K562 (cell line): ENCODE results near the gene ZMIZ1. TPM values are rescaled to one million over a fixed set of nuclear protein-coding genes. Genes with fewer than 3 reads are reported as not detected.

Experiments used
- ATAC-seq: fragments of 200-7000 bp; cut with Tn5 transposase; 3 replicates; pipeline ENCODE4 v1.9.1; 2020; ENCODE audit warnings: moderate library complexity
- BruUV-seq: library from RNA; stranded (reverse); fragments of 400-500 nt; replicated peaks from 2 replicates; lab custom pipeline; 2021; lab: Mats Ljungman, UMichigan
- CTCF ChIA-PET: fragments of 300-600 bp; formaldehyde crosslinking; extraction: SDS; loops from one replicate; lab custom pipeline; 2021; ENCODE audit warnings: low intra/inter-chr PET ratio; lab: Yijun Ruan, JAX
- POLR2A ChIA-PET: fragments of 300-600, 350-650 bp; sonication (Branson Sonifier 250); formaldehyde crosslinking; extraction: SDS; loops from one replicate; lab custom pipeline; 2021; ENCODE audit warnings: antibody characterized with exemption, inconsistent platforms; lab: Yijun Ruan, JAX
- DNase-seq, 4 experiments: peaks; one replicate each; pipeline versions ENCODE4 v3.0.0 to v3.0.0-alpha.2; 2011 to 2018; ENCODE audit warnings: low spot score in 3 of 4, mixed read lengths in 3 of 4; ENCODE audit errors: extremely low read depth in 1 of 4
- FAIRE-seq: peaks from 2 replicates; lab custom pipeline; 2011; peaks lifted over from hg19 to GRCh38; lab: Jason Lieb, UNC
- H2AFZ ChIP-seq: 2 replicates; pipeline ENCODE4 v1.6.0; 2011; ENCODE audit warnings: low read depth, low read length, control low read depth, inconsistent platforms
- H3K27ac ChIP-seq: fragments of 200-600 bp; 3 replicates; pipeline ENCODE4 v1.8.0; 2011; ENCODE audit warnings: low read depth, mild to moderate bottlenecking, control low read depth, inconsistent platforms, low read length, moderate library complexity, mixed read lengths; ENCODE audit errors: extremely low read depth
- H3K27me3 ChIP-seq, 2 experiments: fragments of 300-600 bp in 1 of 2; 2 replicates in 1 of 2; 3 replicates in 1 of 2; pipeline versions ENCODE4 v1.6.0 to v1.8.0; 2011; ENCODE audit warnings: inconsistent platforms in 2 of 2, low read length in 2 of 2, mild to moderate bottlenecking in 1 of 2, mixed read lengths in 1 of 2, moderate library complexity in 1 of 2; ENCODE audit not compliant: control insufficient read depth in 2 of 2, insufficient read depth in 2 of 2
- H3K36me3 ChIP-seq: fragments of 300-600 bp; 3 replicates; pipeline ENCODE4 v1.8.0; 2011; ENCODE audit warnings: mild to moderate bottlenecking, low read length, inconsistent platforms; ENCODE audit not compliant: control insufficient read depth, insufficient read depth
- H3K4me1 ChIP-seq, 2 experiments: fragments of 200-600 bp in 1 of 2; replicated peaks in 1 of 2; 2 replicates in 1 of 2; 3 replicates in 1 of 2; pipeline versions ENCODE4 v1.5.1 to v1.8.0; 2011; ENCODE audit warnings: inconsistent platforms in 2 of 2, low read length in 2 of 2, mild to moderate bottlenecking in 1 of 2, mixed read lengths in 1 of 2, moderate library complexity in 1 of 2; ENCODE audit not compliant: control insufficient read depth in 2 of 2, insufficient read depth in 2 of 2
- H3K4me2 ChIP-seq: 2 replicates; pipeline ENCODE4 v1.6.1; 2011; ENCODE audit warnings: low read length, control low read depth, inconsistent platforms, mixed read lengths; ENCODE audit not compliant: insufficient read depth
- H3K4me3 ChIP-seq: fragments of 200-600 bp; sonication (generic), shearing (Covaris generic); 2 replicates; pipeline ENCODE4 v1.5.1; 2016; ENCODE audit warnings: control low read depth, inconsistent platforms
- H3K79me2 ChIP-seq: fragments of 200-600 bp; 3 replicates; pipeline ENCODE4 v1.8.0; 2011; ENCODE audit warnings: low read length, inconsistent platforms; ENCODE audit not compliant: control insufficient read depth, insufficient read depth
- H3K9ac ChIP-seq, 2 experiments: 2 replicates each; pipeline versions ENCODE4 v1.6.0 to v1.6.1; 2011; ENCODE audit warnings: low read depth in 2 of 2, low read length in 2 of 2, control low read depth in 1 of 2, inconsistent platforms in 1 of 2, mild to moderate bottlenecking in 1 of 2, mixed read lengths in 1 of 2; ENCODE audit not compliant: insufficient read depth in 1 of 2
- H3K9me1 ChIP-seq: one replicate; pipeline ENCODE4 v1.6.0; 2011; ENCODE audit warnings: inconsistent platforms, mild to moderate bottlenecking, low read length, moderate library complexity; ENCODE audit not compliant: control insufficient read depth, insufficient read depth
- H3K9me3 ChIP-seq: replicated peaks from 2 replicates; pipeline ENCODE4 v1.5.1; 2011; ENCODE audit warnings: low read depth, low read length, inconsistent platforms; ENCODE audit not compliant: control insufficient read depth, insufficient read depth
- H4K20me1 ChIP-seq: replicated peaks from 2 replicates; pipeline ENCODE4 v1.6.1; 2011; ENCODE audit warnings: low read length, inconsistent platforms, mixed read lengths; ENCODE audit not compliant: control insufficient read depth, insufficient read depth
- FOXO4 ChIP-seq: fragments of 450-650 bp; formaldehyde crosslinking; IDR thresholded peaks from 2 replicates; pipeline ENCODE4 v1.4.0; 2020; ENCODE audit warnings: mild to moderate bottlenecking, moderate library complexity
- HMGXB4 ChIP-seq: sonication (generic); formaldehyde crosslinking; IDR thresholded peaks from 2 replicates; pipeline ENCODE4 v1.8.1; 2023; ENCODE audit warnings: mild to moderate bottlenecking, missing genetic modification reagents
- HNRNPL ChIP-seq: fragments of 200-400 bp; formaldehyde crosslinking; IDR thresholded peaks from 2 replicates; pipeline ENCODE4 v1.6.1; 2017; ENCODE audit warnings: low read depth, mild to moderate bottlenecking, low read length
- MEF2D ChIP-seq: conservative IDR thresholded peaks from 2 replicates; pipeline ENCODE4 v1.6.1; 2016; ENCODE audit warnings: low read depth, missing genetic modification characterization, missing compliant biosample characterization
- RBFOX2 ChIP-seq: fragments of 200-400 bp; formaldehyde crosslinking; IDR thresholded peaks from 2 replicates; pipeline ENCODE4 v1.6.1; 2017; ENCODE audit warnings: low read depth, mild to moderate bottlenecking, low read length, moderate library complexity
- WGBS: fragments of 100-300 bp; shearing (Covaris generic); methylation state at CpG from one replicate; pipeline ENCODE4 v1.1.6; 2016; ENCODE audit warnings: low coverage, mixed read lengths; ENCODE audit not compliant: insufficient coverage; ENCODE audit errors: missing lambda C conversion rate; 5-methylcytosine and 5-hydroxymethylcytosine counted together
- in situ Hi-C: fragments of 300-500 bp; cut with MboI; formaldehyde crosslinking; loops from 4 replicates; pipeline ENCODE4 v1.15.0; 2018; ENCODE audit warnings: inconsistent platforms, mixed read lengths
- intact Hi-C: fragments of 100-400 bp; cut with micrococcal nuclease; formaldehyde crosslinking; loops from 2 replicates; pipeline ENCODE4 v1.14.2; 2022
- polyA plus RNA-seq, 8 experiments: library from polyadenylated mRNA; depleted of rRNA in 4 of 8; stranded (reverse) in 5 of 8; unstranded in 3 of 8; fragments of >200 nt; fragmentation: Nextera tagmentation in 2 of 8; fragmentation: Illumina TruSeq in 1 of 8; extraction: Ambion mirVana in 2 of 8; extraction: Trizol in 1 of 8; gene quantifications; 2 replicates each; pipeline versions ENCODE4 v1.2.1 to v1.2.3, GENCODE V29; 2011 to 2014; ENCODE audit warnings: inconsistent platforms in 1 of 8, missing spikeins in 1 of 8
- total RNA-seq, 7 experiments: library from RNA; depleted of rRNA in 6 of 7; stranded (reverse); fragments of >200 nt in 6 of 7; fragmentation: Illumina TruSeq in 2 of 7; extraction: Trizol in 2 of 7; gene quantifications; 2 replicates each; pipeline versions ENCODE4 v1.2.1 to v1.2.3, GENCODE V29; 2011 to 2021; ENCODE audit warnings: low replicate concordance in 1 of 7

The ZMIZ1 gene
- total and polyA plus RNA-seq, 9 of the 15 experiments (the other 6 are each of a cell fraction or from before 2014, with no cell fraction given): 1.0 to 37.3 (median 4.3) TPM

- intact Hi-C loops (no loop called here), in situ Hi-C loops (no loop called here)
- FAIRE-seq (no peak), DNase-seq (no peak), ATAC-seq (no peak)
- ChIA-PET CTCF (no interaction called here), POLR2A (interaction anchor here (0.6 kb wide), 2 partner anchors 14 to 115 kb away, joined by 3 to 4 read pairs; no protein-coding TSS in a partner anchor)
- Histone ChIP-seq H3K27ac (no peak overlapping the region), H3K9ac (peak overlapping the region in 1 of 2 experiments; percentile 17; a peak in 1 of 4 replicates), H4K20me1 (peaks cover 7% of the 10 kb centered on the region), H3K4me1 (peaks cover 0 to 8% of the 10 kb centered on the region in 2 experiments; a peak in 4 of 5 replicates), H3K9me3 (no peaks in the 10 kb centered on the region), H3K36me3 (peaks cover 32% of the 10 kb centered on the region; the same call in 2 of the 3 replicates), H3K4me2 (no peak overlapping the region), H3K9me1 (peaks cover 3% of the 10 kb centered on the region), H3K27me3 (no peaks in the 10 kb centered on the region), H3K79me2 (no peaks in the 10 kb centered on the region), H2AFZ (no peak overlapping the region), H3K4me3 (no peak overlapping the region)
- no TSS peak for BruUV-seq
- WGBS: 78% methylated on average over 13 of the region's 13 CpGs
- no peak for TF ChIP-seq HNRNPL
- TF ChIP-seq RBFOX2: no peak
- TF ChIP-seq FOXO4 (CRISPR knock-in tag): no peak
- no peak for TF ChIP-seq HMGXB4
- TF ChIP-seq MEF2D: no peak
These were observed 134.4 kb downstream of the ZMIZ1 start for GRCh38 chr10:79203014-79203644.
